H1 (cell line): Measurements from ENCODE around the gene LAMTOR3. TPM values are rescaled to one million over a fixed set of nuclear protein-coding genes. Genes with fewer than 3 reads are reported as not detected.

Source experiments
- CTCF ChIA-PET: fragments of 300-600 bp; sonication (Branson Sonifier 250); formaldehyde crosslinking; loops from one replicate; lab custom pipeline; 2021; ENCODE audit not compliant: partially characterized antibody; lab: Charles Lee
- POLR2A ChIA-PET: fragments of 300-600 bp; sonication (Branson Sonifier 250); formaldehyde crosslinking; loops from one replicate; lab custom pipeline; 2021; ENCODE audit warnings: inconsistent platforms; ENCODE audit not compliant: partially characterized antibody; lab: Charles Lee
- DNase-seq, 2 experiments: peaks; one replicate each; pipeline versions ENCODE4 v3.0.0 to v3.0.0-alpha.2; 2010 to 2022; ENCODE audit warnings: low spot score in 2 of 2, low read depth in 1 of 2, mixed read lengths in 1 of 2
- FAIRE-seq: peaks from 2 replicates; lab custom pipeline; 2011; peaks lifted over from hg19 to GRCh38; lab: Jason Lieb, UNC
- H2AFZ ChIP-seq: 2 replicates; pipeline ENCODE4 v1.8.1; 2012; ENCODE audit warnings: low read length, inconsistent platforms
- H2AK5ac ChIP-seq: 2 replicates; pipeline ENCODE4 v1.6.1; 2013; ENCODE audit warnings: low read depth, low read length
- H2BK120ac ChIP-seq: replicated peaks from 2 replicates; pipeline ENCODE3; 2013; ENCODE audit warnings: low read depth, low read length, inconsistent platforms
- H2BK12ac ChIP-seq: 2 replicates; pipeline ENCODE4 v1.6.1; 2013; ENCODE audit warnings: low read depth, low read length
- H2BK15ac ChIP-seq: 2 replicates; pipeline ENCODE4 v1.6.1; 2013; ENCODE audit warnings: low read length
- H2BK20ac ChIP-seq: 2 replicates; pipeline ENCODE4 v1.6.1; 2013; ENCODE audit warnings: low read length
- H2BK5ac ChIP-seq: 2 replicates; pipeline ENCODE4 v1.6.1; 2013; ENCODE audit warnings: low read depth, low read length
- H3K14ac ChIP-seq: 2 replicates; pipeline ENCODE4 v1.6.1; 2013; ENCODE audit warnings: inconsistent platforms; ENCODE audit not compliant: insufficient read length
- H3K18ac ChIP-seq: 2 replicates; pipeline ENCODE4 v1.6.1; 2013; ENCODE audit warnings: low read length; ENCODE audit errors: extremely low read depth
- H3K23ac ChIP-seq: 2 replicates; pipeline ENCODE4 v1.6.1; 2013; ENCODE audit warnings: inconsistent platforms; ENCODE audit not compliant: insufficient read length
- H3K23me2 ChIP-seq: 2 replicates; pipeline ENCODE4 v1.6.1; 2013; ENCODE audit warnings: low read depth, low read length
- H3K27ac ChIP-seq: 2 replicates; pipeline ENCODE4 v1.6.1; 2011; ENCODE audit warnings: low read depth, low read length, inconsistent platforms
- H3K27me3 ChIP-seq, 4 experiments: replicated peaks in 1 of 4; 1 replicate in 1 of 4; 2 replicates in 3 of 4; pipeline versions ENCODE4 v1.6.1 to v1.8.1; 2011 to 2013; ENCODE audit warnings: low read length in 3 of 4, mild to moderate bottlenecking in 3 of 4, inconsistent platforms in 2 of 4, mixed read lengths in 2 of 4, moderate library complexity in 1 of 4; ENCODE audit not compliant: control insufficient read depth in 3 of 4, insufficient read depth in 3 of 4; ENCODE audit errors: extremely low read depth in 1 of 4
- H3K36me3 ChIP-seq, 4 experiments: 2 replicates each; pipeline versions ENCODE4 v1.6.1 to v1.8.1; 2011 to 2013; ENCODE audit warnings: mild to moderate bottlenecking in 4 of 4, low read length in 3 of 4, moderate library complexity in 2 of 4, control low read depth in 1 of 4, inconsistent platforms in 1 of 4; ENCODE audit not compliant: insufficient read depth in 4 of 4, control insufficient read depth in 2 of 4
- H3K4ac ChIP-seq: replicated peaks from 2 replicates; pipeline ENCODE3; 2013; ENCODE audit warnings: low read length, low read depth, mixed read lengths, inconsistent platforms; ENCODE audit not compliant: insufficient read length
- H3K4me1 ChIP-seq, 4 experiments: replicated peaks in 1 of 4; 1 replicate in 1 of 4; 2 replicates in 3 of 4; pipeline versions ENCODE4 v1.6.1 to v1.8.1; 2011 to 2013; ENCODE audit warnings: low read length in 3 of 4, inconsistent platforms in 2 of 4, mixed read lengths in 1 of 4; ENCODE audit not compliant: insufficient read depth in 4 of 4, control insufficient read depth in 3 of 4
- H3K4me2 ChIP-seq, 2 experiments: 2 replicates each; pipeline versions ENCODE4 v1.6.1 to v1.8.1; 2011 to 2013; ENCODE audit warnings: low read depth in 2 of 2, low read length in 2 of 2, control low read depth in 1 of 2, inconsistent platforms in 1 of 2, mild to moderate bottlenecking in 1 of 2; ENCODE audit not compliant: insufficient read depth in 1 of 2
- H3K4me3 ChIP-seq, 4 experiments: fragments of 200-600, 300-600 bp in 1 of 4; sonication (generic), shearing (Covaris generic), sonication (Bioruptor Twin) in 1 of 4; 2 replicates each; pipeline versions ENCODE4 v1.5.1 to v1.8.1; 2011 to 2016; ENCODE audit warnings: low read length in 4 of 4, low read depth in 3 of 4, control low read depth in 2 of 4, inconsistent platforms in 2 of 4, mild to moderate bottlenecking in 2 of 4, mixed read lengths in 1 of 4, moderate library complexity in 1 of 4; ENCODE audit not compliant: insufficient read depth in 2 of 4; ENCODE audit errors: extremely low read depth in 1 of 4
- H3K56ac ChIP-seq: replicated peaks from 2 replicates; pipeline ENCODE3; 2013; ENCODE audit warnings: low read depth, mild to moderate bottlenecking, mixed read lengths, low read length, inconsistent platforms; ENCODE audit not compliant: insufficient read length
- H3K79me1 ChIP-seq: 2 replicates; pipeline ENCODE4 v1.6.1; 2013; ENCODE audit warnings: low read depth, low read length, control low read depth
- H3K79me2 ChIP-seq, 2 experiments: 2 replicates each; pipeline versions ENCODE4 v1.6.1 to v1.8.1; 2012 to 2013; ENCODE audit warnings: low read length in 2 of 2, mild to moderate bottlenecking in 2 of 2, inconsistent platforms in 1 of 2; ENCODE audit not compliant: insufficient read depth in 2 of 2, control insufficient read depth in 1 of 2
- H3K9ac ChIP-seq, 4 experiments: replicated peaks in 1 of 4; 1 replicate in 1 of 4; 2 replicates in 3 of 4; pipeline versions ENCODE4 v1.6.1 to v1.8.1; 2011 to 2013; ENCODE audit warnings: low read depth in 3 of 4, low read length in 3 of 4, control low read depth in 2 of 4, mild to moderate bottlenecking in 2 of 4, moderate library complexity in 2 of 4, inconsistent platforms in 1 of 4; ENCODE audit errors: extremely low read depth in 1 of 4
- H3K9me3 ChIP-seq, 2 experiments: 2 replicates each; pipeline versions ENCODE4 v1.6.1 to v1.8.1; 2012 to 2013; ENCODE audit warnings: mild to moderate bottlenecking in 2 of 2, moderate library complexity in 2 of 2, control low read depth in 1 of 2, inconsistent platforms in 1 of 2, low read depth in 1 of 2, low read length in 1 of 2, mixed read lengths in 1 of 2; ENCODE audit not compliant: insufficient read depth in 2 of 2
- H4K20me1 ChIP-seq, 2 experiments: replicated peaks in 1 of 2; 2 replicates each; pipeline versions ENCODE3 to v1.8.1; 2011 to 2013; ENCODE audit warnings: inconsistent platforms in 2 of 2, low read length in 2 of 2, mild to moderate bottlenecking in 1 of 2; ENCODE audit not compliant: insufficient read depth in 2 of 2, control insufficient read depth in 1 of 2
- H4K5ac ChIP-seq: 2 replicates; pipeline ENCODE4 v1.6.1; 2013; ENCODE audit warnings: low read length, low read depth, mixed read lengths, inconsistent platforms; ENCODE audit not compliant: insufficient read length
- H4K8ac ChIP-seq: 2 replicates; pipeline ENCODE4 v1.8.0; 2013; ENCODE audit warnings: mild to moderate bottlenecking, moderate library complexity, low read length, inconsistent platforms; ENCODE audit not compliant: insufficient read depth; ENCODE audit errors: extremely low read depth
- H4K91ac ChIP-seq: replicated peaks from 2 replicates; pipeline ENCODE3; 2013; ENCODE audit warnings: low read length, mixed read lengths, inconsistent platforms; ENCODE audit not compliant: insufficient read length
- CBX8 ChIP-seq: fragments of 300-800, 300-1000 bp; sonication (generic); IDR thresholded peaks from 2 replicates; pipeline ENCODE4 v1.7.1; 2016; ENCODE audit warnings: low read depth, low read length, borderline replicate concordance
- HDAC6 ChIP-seq: IDR thresholded peaks from one replicate; pipeline ENCODE4 v1.7.1; 2012; ENCODE audit warnings: low read depth, mild to moderate bottlenecking, inconsistent platforms, low read length, moderate library complexity
- POU5F1 ChIP-seq: IDR thresholded peaks from 2 replicates; pipeline ENCODE4 v1.6.1; 2011; ENCODE audit warnings: low read depth, mild to moderate bottlenecking, low read length, moderate library complexity
- RXRA ChIP-seq: IDR thresholded peaks from 2 replicates; pipeline ENCODE4 v1.6.1; 2011; ENCODE audit warnings: low read depth, mild to moderate bottlenecking, low read length, moderate library complexity; ENCODE audit not compliant: insufficient read depth
- SIRT6 ChIP-seq: IDR thresholded peaks from one replicate; pipeline ENCODE4 v1.7.1; 2012; ENCODE audit warnings: low read length, inconsistent platforms
- TCF12 ChIP-seq: IDR thresholded peaks from 2 replicates; pipeline ENCODE4 v1.6.1; 2011; ENCODE audit warnings: low read depth, mild to moderate bottlenecking, low read length
- polyA plus RNA-seq, 7 experiments: library from polyadenylated mRNA; depleted of rRNA in 3 of 7; stranded (reverse) in 5 of 7; unstranded in 2 of 7; fragments of >200 nt in 5 of 7; fragments of 200-250 nt in 2 of 7; gene quantifications; 1 replicate in 5 of 7; 2 replicates in 1 of 7; 4 replicates in 1 of 7; pipeline versions ENCODE4 v1.2.1 to v1.2.3, GENCODE V29; 2011 to 2013; ENCODE audit warnings: missing spikeins in 2 of 7, mixed read lengths in 2 of 7
- total RNA-seq: library from RNA; stranded (reverse); fragmentation: NEBNext Ultra II Directional; extraction: Animal tissue kit (Norgen Biotek cat#: 25700); gene quantifications from 2 replicates; pipeline ENCODE4 v1.2.1, GENCODE V29; 2021

The LAMTOR3 gene
- total and polyA plus RNA-seq, 2 of the 8 experiments (the other 6 are each of a cell fraction or from before 2014, with no cell fraction given): 25.1 to 34.4 TPM

DNA sequence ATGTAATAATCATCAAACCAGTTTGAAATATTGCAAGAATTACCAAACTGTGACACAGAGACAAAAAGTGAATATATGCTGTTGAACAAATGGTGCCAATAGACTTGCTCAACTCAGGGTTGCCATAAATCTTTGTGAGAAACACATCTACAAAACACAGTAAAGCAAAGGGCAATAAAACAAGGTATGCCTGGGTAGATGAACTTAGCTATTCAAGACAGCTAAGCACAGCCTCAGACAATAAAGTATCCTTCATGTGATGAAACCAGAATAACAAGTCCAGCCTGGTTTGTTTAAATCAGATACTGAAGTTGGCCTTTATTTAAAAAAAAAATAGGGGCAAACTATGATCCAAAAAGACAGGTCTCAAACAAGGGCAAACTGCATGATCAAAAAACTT lies 19.2 kb downstream of the LAMTOR3 start:
- DNase-seq: no peak
- CTCF ChIA-PET: no interaction called here
- no peak for FAIRE-seq

More for the DNA sequence above, 19.2 kb downstream of the LAMTOR3 start:
- no peak overlapping the region for H3K4ac ChIP-seq
- H4K5ac ChIP-seq: no peak overlapping the region
- no peaks in the 10 kb centered on the region for H3K23me2 ChIP-seq
- no peak overlapping the region for H2BK5ac ChIP-seq
- no peaks in the 10 kb centered on the region for H3K79me2 ChIP-seq
- H3K56ac ChIP-seq: no peak overlapping the region
- no peak overlapping the region for H2AFZ ChIP-seq
- H2AK5ac ChIP-seq: no peak overlapping the region
- no peak overlapping the region for H3K27ac ChIP-seq
- no peak overlapping the region for H3K23ac ChIP-seq
- H3K9ac ChIP-seq: no peak overlapping the region
- no peak overlapping the region for H4K91ac ChIP-seq
- no peak overlapping the region for H2BK12ac ChIP-seq
- H2BK120ac ChIP-seq: no peak overlapping the region
- H3K4me2 ChIP-seq: no peak overlapping the region
- H3K14ac ChIP-seq: no peak overlapping the region
- H3K27me3 ChIP-seq: no peaks in the 10 kb centered on the region
- H3K9me3 ChIP-seq: no peaks in the 10 kb centered on the region
- POLR2A ChIA-PET: no interaction called here
- no peaks in the 10 kb centered on the region for H3K79me1 ChIP-seq
- no peak overlapping the region for H3K4me3 ChIP-seq
- H4K20me1 ChIP-seq: no peaks in the 10 kb centered on the region
- no peak overlapping the region for H4K8ac ChIP-seq
- no peaks in the 10 kb centered on the region for H3K4me1 ChIP-seq
- no peak overlapping the region for H2BK20ac ChIP-seq
- TF ChIP-seq RXRA (no peak), HDAC6 (no peak), SIRT6 (no peak), POU5F1 (no peak), CBX8 (no peak), TCF12 (no peak)
- no peak overlapping the region for H2BK15ac ChIP-seq
- no peaks in the 10 kb centered on the region; a peak in 2 of 8 replicates for H3K36me3 ChIP-seq
- no peak overlapping the region for H3K18ac ChIP-seq
